MCF 10A (cell line): ENCODE data around the gene FOXC2. TPM values are rescaled to one million over a fixed set of nuclear protein-coding genes. Genes with fewer than 3 reads are reported as not detected.

Source experiments
- BruUV-seq: library from RNA; stranded (reverse); fragments of 400-500 nt; replicated peaks from 2 replicates; lab custom pipeline; 2021; lab: Mats Ljungman, UMichigan
- CTCF ChIA-PET: fragments of 300-600 bp; sonication (Branson Sonifier 250); formaldehyde crosslinking; extraction: SDS; loops from one replicate; lab custom pipeline; 2021; ENCODE audit warnings: antibody characterized with exemption, inconsistent platforms; lab: Yijun Ruan, JAX
- POLR2A ChIA-PET: fragments of 300-600, 350-650 bp; sonication (Branson Sonifier 250); formaldehyde crosslinking; extraction: SDS; loops from one replicate; lab custom pipeline; 2020; ENCODE audit warnings: antibody characterized with exemption, inconsistent platforms; lab: Yijun Ruan, JAX
- DNase-seq: peaks from one replicate; pipeline ENCODE4 v3.0.0-alpha.2; 2018; ENCODE audit not compliant: unreplicated experiment
- H3K27ac Mint-ChIP-seq: one replicate; pipeline ENCODE4 v1.8.0; 2022; ENCODE audit warnings: mild to moderate bottlenecking, low read depth, mixed read lengths; ENCODE audit not compliant: unreplicated experiment
- H3K27me3 Mint-ChIP-seq: one replicate; pipeline ENCODE4 v1.8.0; 2022; ENCODE audit warnings: mixed read lengths; ENCODE audit not compliant: insufficient read depth, unreplicated experiment
- H3K36me3 Mint-ChIP-seq: one replicate; pipeline ENCODE4 v1.8.0; 2022; ENCODE audit warnings: mild to moderate bottlenecking, moderate library complexity, mixed read lengths; ENCODE audit not compliant: insufficient read depth, unreplicated experiment
- H3K4me1 Mint-ChIP-seq: one replicate; pipeline ENCODE4 v1.8.0; 2022; ENCODE audit warnings: mixed read lengths; ENCODE audit not compliant: insufficient read depth, unreplicated experiment
- H3K4me3 Mint-ChIP-seq: one replicate; pipeline ENCODE4 v1.8.0; 2022; ENCODE audit warnings: mild to moderate bottlenecking, moderate library complexity, mixed read lengths; ENCODE audit not compliant: unreplicated experiment
- H3K9me3 Mint-ChIP-seq: one replicate; pipeline ENCODE4 v1.8.0; 2022; ENCODE audit warnings: mixed read lengths; ENCODE audit not compliant: unreplicated experiment
- intact Hi-C: fragments of 100-400 bp; cut with micrococcal nuclease; formaldehyde crosslinking; loops from 2 replicates; pipeline ENCODE4 v1.14.1; 2022
- total RNA-seq: library from RNA; stranded (reverse); gene quantifications from 2 replicates; pipeline ENCODE4 v1.2.3, GENCODE V29; 2022
- TF ChIP-seq, protein P1 (sequence below): fragments of 200-600 bp; IDR thresholded peaks from one replicate; pipeline ENCODE4 v1.8.0; 2022; ENCODE audit warnings: antibody characterized with exemption, mild to moderate bottlenecking; ENCODE audit not compliant: unreplicated experiment

Gene FOXC2
- total RNA-seq, 1 experiment from 2014 or later, result 22.5 TPM

DNA sequence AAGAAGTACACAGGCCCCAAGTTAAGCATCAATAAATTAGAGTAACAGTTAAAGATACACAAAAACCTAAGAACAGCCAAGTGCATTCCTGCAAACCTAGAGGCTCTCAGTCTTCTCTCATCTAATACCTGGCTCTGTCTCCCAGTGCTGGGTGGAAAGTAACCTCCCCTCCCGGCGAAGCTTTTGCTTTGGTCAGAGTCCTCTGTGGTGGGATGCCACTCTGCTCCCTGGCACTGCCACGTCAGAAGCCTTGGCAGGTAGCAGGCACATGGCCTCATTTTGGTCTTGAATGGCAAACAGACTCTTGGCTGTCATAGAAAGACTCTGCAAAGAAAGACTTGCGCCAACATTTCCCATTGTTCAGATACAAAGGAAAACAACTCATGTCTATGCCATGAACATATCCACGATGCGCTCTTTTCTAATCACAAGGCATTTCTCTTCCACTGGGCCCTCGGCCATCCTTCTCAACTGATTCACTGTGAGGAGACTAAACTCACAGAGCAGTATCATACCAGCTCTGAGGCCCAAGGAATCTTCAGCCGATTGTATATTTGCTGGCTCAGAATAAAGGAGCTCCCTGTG lies 32.8 kb upstream of the FOXC2 start:
- BruUV-seq, result no TSS peak
- intact Hi-C loops, result no loop called here
- Mint-ChIP-seq H3K27me3 (no peaks in the 10 kb centered on the region), H3K4me1 (no peaks in the 10 kb centered on the region), H3K9me3 (no peaks in the 10 kb centered on the region), H3K4me3 (no peak overlapping the region), H3K36me3 (peaks cover 15% of the 10 kb centered on the region), H3K27ac (no peak overlapping the region)
- CTCF ChIA-PET, result interaction anchor here (1.0 kb wide), 1 partner anchor 14 kb away, joined by 5 read pairs; no protein-coding TSS in a partner anchor
- POLR2A ChIA-PET, result interaction anchor here (1.1 kb wide), 1 partner anchor 16 kb away, joined by 3 read pairs; no protein-coding TSS in a partner anchor
- TF ChIP-seq, protein P1, sequence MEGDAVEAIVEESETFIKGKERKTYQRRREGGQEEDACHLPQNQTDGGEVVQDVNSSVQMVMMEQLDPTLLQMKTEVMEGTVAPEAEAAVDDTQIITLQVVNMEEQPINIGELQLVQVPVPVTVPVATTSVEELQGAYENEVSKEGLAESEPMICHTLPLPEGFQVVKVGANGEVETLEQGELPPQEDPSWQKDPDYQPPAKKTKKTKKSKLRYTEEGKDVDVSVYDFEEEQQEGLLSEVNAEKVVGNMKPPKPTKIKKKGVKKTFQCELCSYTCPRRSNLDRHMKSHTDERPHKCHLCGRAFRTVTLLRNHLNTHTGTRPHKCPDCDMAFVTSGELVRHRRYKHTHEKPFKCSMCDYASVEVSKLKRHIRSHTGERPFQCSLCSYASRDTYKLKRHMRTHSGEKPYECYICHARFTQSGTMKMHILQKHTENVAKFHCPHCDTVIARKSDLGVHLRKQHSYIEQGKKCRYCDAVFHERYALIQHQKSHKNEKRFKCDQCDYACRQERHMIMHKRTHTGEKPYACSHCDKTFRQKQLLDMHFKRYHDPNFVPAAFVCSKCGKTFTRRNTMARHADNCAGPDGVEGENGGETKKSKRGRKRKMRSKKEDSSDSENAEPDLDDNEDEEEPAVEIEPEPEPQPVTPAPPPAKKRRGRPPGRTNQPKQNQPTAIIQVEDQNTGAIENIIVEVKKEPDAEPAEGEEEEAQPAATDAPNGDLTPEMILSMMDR, result no peak
- DNase-seq, result no peak

DNA sequence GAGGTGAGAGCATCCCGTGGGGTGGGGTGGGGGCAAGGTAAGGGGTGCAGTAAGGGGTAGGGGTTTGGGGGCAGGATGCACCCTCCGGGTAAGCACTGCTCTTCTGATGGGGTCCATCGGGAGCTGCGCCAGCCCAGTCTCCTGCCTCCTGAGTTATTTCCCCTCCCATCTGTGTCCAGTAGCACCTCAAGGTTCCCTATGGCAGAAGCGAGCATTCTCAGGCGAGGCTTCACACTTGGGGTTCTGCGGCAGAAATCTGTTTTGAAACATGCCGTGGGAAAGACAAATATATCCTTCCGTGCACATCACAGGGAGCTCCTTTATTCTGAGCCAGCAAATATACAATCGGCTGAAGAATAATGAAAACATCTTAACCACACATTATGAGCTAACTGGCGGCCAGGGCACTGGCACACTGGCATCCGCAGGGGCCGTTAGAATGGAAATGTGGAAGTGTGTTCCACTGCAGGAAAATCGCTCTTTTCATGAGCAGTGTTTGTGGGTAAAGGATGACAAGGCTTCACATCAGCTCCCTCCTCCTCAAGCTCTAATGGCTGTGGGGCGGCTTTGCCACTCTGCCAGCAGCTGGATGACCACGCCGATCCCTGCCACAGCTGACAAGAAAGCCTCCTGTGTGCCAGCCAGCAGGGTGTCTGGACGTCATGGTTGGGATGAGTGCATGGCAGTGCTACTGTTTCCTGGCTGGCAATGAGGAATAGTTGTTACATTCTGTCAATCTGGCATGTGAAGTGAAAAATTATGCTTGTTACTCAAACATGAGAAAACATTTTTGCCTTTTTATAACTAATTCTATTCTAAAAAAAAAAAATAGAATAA lies 31.6 kb upstream of the FOXC2 start:
- BruUV-seq, result no TSS peak
- CTCF ChIA-PET, result interaction anchor here (0.9 kb wide), 1 partner anchor 528 kb away, joined by 3 read pairs; no protein-coding TSS in a partner anchor
- Mint-ChIP-seq H3K4me3 (no peak overlapping the region), H3K27me3 (no peaks in the 10 kb centered on the region), H3K27ac (no peak overlapping the region), H3K36me3 (peaks cover 27% of the 10 kb centered on the region), H3K9me3 (no peaks in the 10 kb centered on the region), H3K4me1 (no peaks in the 10 kb centered on the region)
- TF ChIP-seq, protein P1, result no peak
- POLR2A ChIA-PET, result interaction anchor here (0.6 to 1.1 kb wide), 2 partner anchors 18 to 841 kb away, joined by 3 read pairs; no protein-coding TSS in a partner anchor
- intact Hi-C loops, result no loop called here
- DNase-seq, result no peak

DNA sequence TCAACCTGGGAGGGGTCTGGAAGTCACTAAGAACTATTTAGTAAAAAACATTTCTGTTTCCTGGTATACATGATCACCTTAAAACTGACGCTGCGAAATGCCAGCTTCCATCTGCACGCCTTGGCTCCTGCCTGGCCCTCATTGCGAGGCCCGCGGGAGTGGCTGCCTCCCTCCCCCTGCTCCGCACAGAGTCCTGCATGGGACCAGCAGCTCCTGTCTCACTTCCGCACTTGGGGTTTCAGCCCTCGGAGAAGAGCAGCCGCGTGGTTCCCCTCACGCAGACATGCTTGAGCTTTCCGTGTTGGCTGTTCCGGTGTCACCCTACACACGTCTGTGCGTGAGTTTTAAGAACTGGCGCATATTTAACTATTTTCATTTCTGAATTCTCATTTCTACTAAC lies 30.0 kb upstream of the FOXC2 start:
- H3K27ac Mint-ChIP-seq, result no peak overlapping the region
- no TSS peak for BruUV-seq
- H3K4me3 Mint-ChIP-seq, result no peak overlapping the region
- POLR2A ChIA-PET, result interaction anchor here (0.6 kb wide), 1 partner anchor 16 kb away, joined by 4 read pairs; no protein-coding TSS in a partner anchor
- no peaks in the 10 kb centered on the region for H3K27me3 Mint-ChIP-seq
- intact Hi-C loops, result no loop called here
- TF ChIP-seq, protein P1, result no peak
- H3K36me3 Mint-ChIP-seq, result peaks cover 43% of the 10 kb centered on the region
- DNase-seq, result no peak
- CTCF ChIA-PET, result interaction anchor here (1.0 kb wide), 1 partner anchor 20 kb away, joined by 3 read pairs; no protein-coding TSS in a partner anchor
- H3K9me3 Mint-ChIP-seq, result no peaks in the 10 kb centered on the region
- no peaks in the 10 kb centered on the region for H3K4me1 Mint-ChIP-seq

DNA sequence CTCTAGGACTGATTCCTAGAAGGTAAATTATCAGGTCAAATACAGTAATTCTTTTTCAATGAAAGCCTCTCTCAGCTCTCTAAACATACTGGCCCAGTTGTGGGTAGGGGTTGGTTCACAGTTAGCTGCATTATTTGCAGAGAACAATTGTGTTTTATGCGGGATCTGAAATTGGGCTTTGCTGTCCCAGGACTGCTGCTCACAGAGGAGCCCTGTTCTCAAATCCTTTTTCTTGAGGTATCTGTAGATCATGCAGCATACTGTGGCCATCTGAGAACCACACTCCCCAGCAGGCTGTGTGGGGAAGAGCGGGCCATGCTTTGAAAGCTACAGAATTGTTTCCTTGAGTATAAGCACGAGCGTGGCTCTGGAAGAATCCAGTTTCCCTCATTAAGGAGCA lies 29.1 kb upstream of the FOXC2 start:
- H3K36me3 Mint-ChIP-seq, result peaks cover 51% of the 10 kb centered on the region
- ChIA-PET CTCF (interaction anchor here (0.5 to 2.0 kb wide), 3 partner anchors 18 to 1924 kb away, joined by 3 to 7 read pairs (median 3); no protein-coding TSS in a partner anchor), POLR2A (interaction anchor here (0.6 kb wide), 1 partner anchor 15 kb away, joined by 4 read pairs; no protein-coding TSS in a partner anchor)
- no peak overlapping the region for H3K27ac Mint-ChIP-seq
- BruUV-seq, result no TSS peak
- H3K4me3 Mint-ChIP-seq, result no peak overlapping the region
- H3K9me3 Mint-ChIP-seq, result no peaks in the 10 kb centered on the region
- intact Hi-C loops, result no loop called here
- no peak for DNase-seq
- no peaks in the 10 kb centered on the region for H3K4me1 Mint-ChIP-seq
- H3K27me3 Mint-ChIP-seq, result no peaks in the 10 kb centered on the region
- TF ChIP-seq, protein P1, result no peak
